Keratinocyte (primary cell): ENCODE measurements around the gene HHATL.

ENCODE experiments used
- CTCF ChIP-seq, 3 experiments: IDR thresholded peaks in 1 of 3; conservative IDR thresholded peaks in 1 of 3; optimal IDR thresholded peaks in 1 of 3; 2 replicates in 2 of 3; 3 replicates in 1 of 3; pipeline versions ENCODE3 to v1.5.1; 2011; ENCODE audit warnings: low read length in 3 of 3, mild to moderate bottlenecking in 3 of 3, moderate library complexity in 2 of 3, control low read depth in 1 of 3, inconsistent platforms in 1 of 3; ENCODE audit not compliant: insufficient read depth in 2 of 3; ENCODE audit errors: extremely low read depth in 1 of 3
- EZH2 ChIP-seq: IDR thresholded peaks from one replicate; pipeline ENCODE4 v1.6.1; 2012; ENCODE audit warnings: inconsistent platforms, mild to moderate bottlenecking, low read length, moderate library complexity

- TF ChIP-seq EZH2 = no peak
- no peak for TF ChIP-seq CTCF (optimal IDR thresholded peaks at IDR 0.05 in 1 of 3, IDR thresholded peaks at IDR 0.05 in 1 of 3, conservative IDR thresholded peaks at IDR 0.05 in 1 of 3; ENCODE audit: extremely low read depth in 1 of 3, insufficient read depth in 2 of 3, low read length in 3 of 3)
These were observed 49.8 kb downstream of the HHATL start for GRCh38 chr3:42652611-42653302.
